GM12878 (cell line): ENCODE data around the gene FTCDNL1. TPM values are rescaled to one million over a fixed set of nuclear protein-coding genes. Genes with fewer than 3 reads are reported as not detected.

Source experiments
- ATAC-seq: fragments of 200-7000 bp; cut with Tn5 transposase; 3 replicates; pipeline ENCODE4 v1.9.1; 2020; ENCODE audit warnings: mild to moderate bottlenecking, moderate library complexity
- BruUV-seq: library from RNA; stranded (reverse); fragments of 400-500 nt; replicated peaks from 2 replicates; lab custom pipeline; 2021; lab: Mats Ljungman, UMichigan
- CTCF ChIA-PET: fragments of 300-600 bp; sonication (Branson Sonifier 250); formaldehyde crosslinking; extraction: SDS; loops from one replicate; lab custom pipeline; 2021; ENCODE audit warnings: inconsistent platforms; lab: Yijun Ruan, JAX
- POLR2A ChIA-PET: fragments of 350-600 bp; formaldehyde crosslinking; extraction: SDS; loops from one replicate; lab custom pipeline; 2021; ENCODE audit warnings: inconsistent platforms; lab: Charles Lee
- RAD21 ChIA-PET: fragments of 300-600 bp; sonication (Branson Sonifier 250); formaldehyde crosslinking; loops from one replicate; lab custom pipeline; 2023; ENCODE audit warnings: antibody characterized with exemption; ENCODE audit not compliant: unreplicated experiment; lab: Charles Lee
- SMC1A ChIA-PET: fragments of 300-600 bp; sonication (Branson Sonifier 250); formaldehyde crosslinking; loops from one replicate; lab custom pipeline; 2023; ENCODE audit not compliant: unreplicated experiment, uncharacterized antibody; lab: Charles Lee
- DNase-seq: peaks from one replicate; pipeline ENCODE4 v3.0.0-alpha.2; 2011; ENCODE audit warnings: low read depth, low spot score
- FAIRE-seq: peaks from 3 replicates; lab custom pipeline; 2011; peaks lifted over from hg19 to GRCh38; lab: Jason Lieb, UNC
- H2AFZ ChIP-seq: 2 replicates; pipeline ENCODE4 v1.6.0; 2011; ENCODE audit warnings: low read depth, low read length, control low read depth; ENCODE audit not compliant: control insufficient read depth
- H3K27ac ChIP-seq: 2 replicates; pipeline ENCODE4 v1.5.1; 2011; ENCODE audit warnings: control low read depth; ENCODE audit not compliant: control insufficient read depth, insufficient read depth
- H3K27me3 ChIP-seq, 2 experiments: replicated peaks in 1 of 2; 2 replicates each; pipeline versions ENCODE4 v1.6.0 to v1.6.1; 2011; ENCODE audit warnings: low read length in 1 of 2; ENCODE audit not compliant: control insufficient read depth in 2 of 2, insufficient read depth in 2 of 2
- H3K36me3 ChIP-seq, 2 experiments: 2 replicates each; pipeline ENCODE4 v1.5.1; 2011; ENCODE audit warnings: low read length in 1 of 2; ENCODE audit not compliant: control insufficient read depth in 2 of 2, insufficient read depth in 2 of 2
- H3K4me1 ChIP-seq: 2 replicates; pipeline ENCODE4 v1.6.1; 2011; ENCODE audit warnings: mild to moderate bottlenecking, low read length, moderate library complexity, mixed read lengths; ENCODE audit not compliant: control insufficient read depth, insufficient read depth
- H3K4me2 ChIP-seq: 2 replicates; pipeline ENCODE4 v1.6.0; 2011; ENCODE audit warnings: control low read depth; ENCODE audit not compliant: control insufficient read depth, insufficient read depth
- H3K4me3 ChIP-seq: fragments of 200-600 bp; sonication (generic); 2 replicates; pipeline ENCODE4 v1.5.1; 2016
- H3K79me2 ChIP-seq: 2 replicates; pipeline ENCODE4 v1.6.0; 2011; ENCODE audit warnings: low read length; ENCODE audit not compliant: control insufficient read depth, insufficient read depth
- H3K9ac ChIP-seq: 2 replicates; pipeline ENCODE4 v1.8.0; 2011; ENCODE audit warnings: low read length, control low read depth, mixed read lengths; ENCODE audit not compliant: control insufficient read depth, insufficient read depth
- H3K9me3 ChIP-seq: replicated peaks from 3 replicates; pipeline ENCODE4 v1.5.1; 2011; ENCODE audit warnings: mild to moderate bottlenecking, low read length; ENCODE audit not compliant: control insufficient read depth, insufficient read depth
- H4K20me1 ChIP-seq: 2 replicates; pipeline ENCODE4 v1.6.0; 2011; ENCODE audit not compliant: control insufficient read depth, insufficient read depth
- BMI1 ChIP-seq: fragments of 450-650 bp; IDR thresholded peaks from 2 replicates; pipeline ENCODE4 v1.6.1; 2016; ENCODE audit warnings: mild to moderate bottlenecking, moderate library complexity, borderline replicate concordance
- CEBPZ ChIP-seq: fragments of 150-350 bp; IDR thresholded peaks from 2 replicates; pipeline ENCODE4 v1.6.1; 2016; ENCODE audit warnings: low read depth, low read length
- CHD2 ChIP-seq: IDR thresholded peaks from 2 replicates; pipeline ENCODE4 v1.6.1; 2011; ENCODE audit warnings: low read depth, low read length, improper control_type of control experiment, borderline replicate concordance
- RAD21 ChIP-seq: IDR thresholded peaks from 2 replicates; pipeline ENCODE4 v1.6.1; 2011; ENCODE audit warnings: mild to moderate bottlenecking, low read depth, low read length, moderate library complexity; ENCODE audit not compliant: insufficient read depth
- SMC3 ChIP-seq: IDR thresholded peaks from 2 replicates; pipeline ENCODE4 v1.6.1; 2011; ENCODE audit warnings: low read length, improper control_type of control experiment, borderline replicate concordance
- TCF3 ChIP-seq: IDR thresholded peaks from 2 replicates; pipeline ENCODE4 v1.6.1; 2012; ENCODE audit warnings: low read depth, mild to moderate bottlenecking, low read length, borderline replicate concordance; ENCODE audit not compliant: insufficient read depth
- WRNIP1 ChIP-seq: IDR thresholded peaks from 2 replicates; pipeline ENCODE4 v1.6.1; 2011; ENCODE audit warnings: low read depth, low read length, improper control_type of control experiment, borderline replicate concordance
- WGBS: methylation state at CpG from one replicate; pipeline ENCODE4 v1.1.6; 2016; ENCODE audit warnings: low lambda C conversion rate; ENCODE audit not compliant: insufficient replicate concordance, insufficient coverage; ENCODE audit errors: missing lambda C conversion rate; 5-methylcytosine and 5-hydroxymethylcytosine counted together
- in situ Hi-C: fragments of 300-500 bp; cut with MboI; formaldehyde crosslinking; loops from 9 replicates; pipeline ENCODE4 v1.14.3; 2018; ENCODE audit warnings: mixed read lengths
- intact Hi-C: fragments of 100-400 bp; cut with micrococcal nuclease; formaldehyde crosslinking; loops from one replicate; pipeline ENCODE4 v1.14.2; 2022; ENCODE audit not compliant: unreplicated experiment
- polyA plus RNA-seq, 11 experiments: library from polyadenylated mRNA; depleted of rRNA in 4 of 11; unstranded in 6 of 11; stranded (reverse) in 5 of 11; fragments of >200 nt; fragmentation: Nextera tagmentation in 4 of 11; fragmentation: Illumina TruSeq in 1 of 11; extraction: Ambion mirVana in 4 of 11; extraction: Trizol in 1 of 11; gene quantifications; 1 replicate in 1 of 11; 2 replicates in 10 of 11; pipeline versions ENCODE4 v1.2.1 to v1.2.3, GENCODE V29; 2011 to 2016; ENCODE audit warnings: inconsistent platforms in 2 of 11, missing spikeins in 2 of 11, low read depth in 1 of 11
- total RNA-seq, 4 experiments: library from RNA; depleted of rRNA in 3 of 4; stranded (reverse); fragments of >200 nt in 3 of 4; fragmentation: Illumina TruSeq in 1 of 4; extraction: Trizol in 1 of 4; gene quantifications; 2 replicates each; pipeline versions ENCODE4 v1.2.1 to v1.2.3, GENCODE V29; 2013 to 2021
- TF ChIP-seq, protein P1 (sequence below): fragments of 450-650 bp; formaldehyde crosslinking; IDR thresholded peaks from 2 replicates; pipeline ENCODE4 v1.4.0; 2022; ENCODE audit warnings: mild to moderate bottlenecking, moderate library complexity

FTCDNL1 gene
- total and polyA plus RNA-seq, 10 of the 15 experiments (the other 5 are each of a cell fraction or from before 2014, with no cell fraction given): 0.15 to 3.9 (median 2.0) TPM

- ATAC-seq: no peak
- BruUV-seq: no TSS peak
Observed at GRCh38 chr2:199791326-199791725, 59.7 kb downstream of the FTCDNL1 start.

More at GRCh38 chr2:199791326-199791725, 59.7 kb downstream of the FTCDNL1 start:
- H3K4me2 ChIP-seq: no peak overlapping the region
- no peak overlapping the region for H3K27ac ChIP-seq
- ChIA-PET SMC1A (no interaction called here), CTCF (no interaction called here), POLR2A (no interaction called here), RAD21 (no interaction called here)
- no peak overlapping the region for H3K4me3 ChIP-seq
- intact Hi-C loops: no loop called here
- 75% methylated on average over 3 of the region's 3 CpGs for whole genome bisulfite sequencing
- H3K9ac ChIP-seq: no peak overlapping the region
- in situ Hi-C loops: no loop called here
- H3K4me1 ChIP-seq: no peaks in the 10 kb centered on the region
- H3K27me3 ChIP-seq: no peaks in the 10 kb centered on the region
- H2AFZ ChIP-seq: no peak overlapping the region
- FAIRE-seq (no peak), DNase-seq (no peak)
- H3K79me2 ChIP-seq: no peaks in the 10 kb centered on the region
- no peaks in the 10 kb centered on the region for H3K9me3 ChIP-seq
- H3K36me3 ChIP-seq: no peaks in the 10 kb centered on the region
- TF ChIP-seq SMC3: no peak
- TF ChIP-seq WRNIP1: no peak
- TF ChIP-seq RAD21: no peak
- TF ChIP-seq CHD2: no peak
- no peak for TF ChIP-seq BMI1
- TF ChIP-seq, protein P1, sequence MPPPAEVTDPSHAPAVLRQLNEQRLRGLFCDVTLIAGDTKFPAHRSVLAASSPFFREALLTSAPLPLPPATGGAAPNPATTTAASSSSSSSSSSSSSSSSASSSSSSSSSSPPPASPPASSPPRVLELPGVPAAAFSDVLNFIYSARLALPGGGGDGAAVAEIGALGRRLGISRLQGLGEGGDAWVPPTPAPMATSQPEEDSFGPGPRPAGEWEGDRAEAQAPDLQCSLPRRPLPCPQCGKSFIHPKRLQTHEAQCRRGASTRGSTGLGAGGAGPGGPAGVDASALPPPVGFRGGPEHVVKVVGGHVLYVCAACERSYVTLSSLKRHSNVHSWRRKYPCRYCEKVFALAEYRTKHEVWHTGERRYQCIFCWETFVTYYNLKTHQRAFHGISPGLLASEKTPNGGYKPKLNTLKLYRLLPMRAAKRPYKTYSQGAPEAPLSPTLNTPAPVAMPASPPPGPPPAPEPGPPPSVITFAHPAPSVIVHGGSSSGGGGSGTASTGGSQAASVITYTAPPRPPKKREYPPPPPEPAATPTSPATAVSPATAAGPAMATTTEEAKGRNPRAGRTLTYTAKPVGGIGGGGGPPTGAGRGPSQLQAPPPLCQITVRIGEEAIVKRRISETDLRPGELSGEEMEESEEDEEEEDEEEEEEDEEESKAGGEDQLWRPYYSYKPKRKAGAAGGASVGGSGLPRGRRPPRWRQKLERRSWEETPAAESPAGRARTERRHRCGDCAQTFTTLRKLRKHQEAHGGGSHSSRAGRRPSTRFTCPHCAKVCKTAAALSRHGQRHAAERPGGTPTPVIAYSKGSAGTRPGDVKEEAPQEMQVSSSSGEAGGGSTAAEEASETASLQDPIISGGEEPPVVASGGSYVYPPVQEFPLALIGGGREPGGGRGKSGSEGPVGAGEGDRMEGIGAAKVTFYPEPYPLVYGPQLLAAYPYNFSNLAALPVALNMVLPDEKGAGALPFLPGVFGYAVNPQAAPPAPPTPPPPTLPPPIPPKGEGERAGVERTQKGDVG (CRISPR knock-in tag): no peak
- no peak for TF ChIP-seq TCF3
- TF ChIP-seq CEBPZ: no peak
- H4K20me1 ChIP-seq: no peaks in the 10 kb centered on the region
